ENCODE measurements around the gene PDIK1L.

GRCh38 chr1:26166719-26167281, 55.2 kb downstream of the PDIK1L start:
- TF ChIP-seq POLR2AphosphoS5 (IDR thresholded peaks at IDR 0.05; ENCODE audit: low read depth, low read length) (no peak), FOXP2 (optimal IDR thresholded peaks at IDR 0.05; ENCODE audit: borderline replicate concordance, extremely low read depth, extremely low read length, insufficient read depth) (no peak), REST (IDR thresholded peaks at IDR 0.05; ENCODE audit: insufficient read depth in 1 of 2, low read depth in 2 of 2, low read length in 2 of 2) (no peak), TAF1 (IDR thresholded peaks at IDR 0.05; ENCODE audit: borderline replicate concordance, insufficient read depth, low read length) (no peak)
